Endothelial cell of umbilical vein (primary cell): ENCODE results near the gene EPB41L3. TPM values are rescaled to one million over a fixed set of nuclear protein-coding genes. Genes with fewer than 3 reads are reported as not detected.
A peak's percentile ranks its signal among the peaks of the same experiment; 100 is the strongest.

Source experiments
- BruUV-seq: library from RNA; stranded (reverse); fragments of 400-500 nt; replicated peaks from 2 replicates; lab custom pipeline; 2021; lab: Mats Ljungman, UMichigan
- CTCF ChIA-PET: fragments of 300-600, 350-600 bp; sonication (Branson Sonifier 250); formaldehyde crosslinking; loops from one replicate; lab custom pipeline; 2021; ENCODE audit warnings: antibody characterized with exemption, inconsistent platforms; lab: Charles Lee
- POLR2A ChIA-PET: fragments of 300-600, 350-600 bp; sonication (Branson Sonifier 250); formaldehyde crosslinking; loops from one replicate; lab custom pipeline; 2021; ENCODE audit warnings: antibody characterized with exemption, inconsistent platforms; lab: Charles Lee
- DNase-seq: peaks from one replicate; pipeline ENCODE4 v3.0.0-alpha.2; 2011; ENCODE audit warnings: low read depth, low spot score
- FAIRE-seq: peaks from 2 replicates; lab custom pipeline; 2011; peaks lifted over from hg19 to GRCh38; lab: Jason Lieb, UNC
- H2AFZ ChIP-seq: 2 replicates; pipeline ENCODE4 v1.6.0; 2012; ENCODE audit warnings: low read depth, low read length, control low read depth, inconsistent platforms
- H3K27ac ChIP-seq: 2 replicates; pipeline ENCODE4 v1.5.1; 2011; ENCODE audit warnings: low read depth, mild to moderate bottlenecking, control low read depth, low read length, moderate library complexity; ENCODE audit not compliant: insufficient read depth
- H3K27me3 ChIP-seq, 2 experiments: 2 replicates each; pipeline versions ENCODE4 v1.6.0 to v1.6.1; 2011; ENCODE audit warnings: low read length in 2 of 2, mixed read lengths in 1 of 2; ENCODE audit not compliant: control insufficient read depth in 2 of 2, insufficient read depth in 2 of 2
- H3K36me3 ChIP-seq, 2 experiments: 2 replicates in 1 of 2; 3 replicates in 1 of 2; pipeline ENCODE4 v1.5.1; 2011; ENCODE audit warnings: low read length in 2 of 2, mild to moderate bottlenecking in 1 of 2, moderate library complexity in 1 of 2; ENCODE audit not compliant: control insufficient read depth in 2 of 2, insufficient read depth in 2 of 2; ENCODE audit errors: extremely low read depth in 1 of 2
- H3K4me1 ChIP-seq: 3 replicates; pipeline ENCODE4 v1.5.1; 2011; ENCODE audit warnings: mild to moderate bottlenecking, low read length; ENCODE audit not compliant: control insufficient read depth, insufficient read depth; ENCODE audit errors: extremely low read depth
- H3K4me2 ChIP-seq: 2 replicates; pipeline ENCODE4 v1.6.1; 2011; ENCODE audit warnings: low read length, control low read depth, mixed read lengths; ENCODE audit not compliant: insufficient read depth
- H3K4me3 ChIP-seq, 3 experiments: fragments of 200-600 bp in 1 of 3; sonication (generic), shearing (Covaris generic) in 1 of 3; replicated peaks in 1 of 3; 2 replicates each; pipeline ENCODE4 v1.5.1; 2011 to 2016; ENCODE audit warnings: control low read depth in 3 of 3, low read length in 3 of 3, mild to moderate bottlenecking in 2 of 3, inconsistent platforms in 1 of 3, low read depth in 1 of 3, moderate library complexity in 1 of 3; ENCODE audit not compliant: insufficient read depth in 1 of 3
- H3K79me2 ChIP-seq: 2 replicates; pipeline ENCODE4 v1.6.0; 2012; ENCODE audit warnings: low read length, inconsistent platforms; ENCODE audit not compliant: control insufficient read depth, insufficient read depth
- H3K9ac ChIP-seq: replicated peaks from 2 replicates; pipeline ENCODE3; 2011; ENCODE audit warnings: low read length, control low read depth; ENCODE audit not compliant: insufficient read depth; ENCODE audit errors: extremely low read depth
- H3K9me1 ChIP-seq: replicated peaks from 3 replicates; pipeline ENCODE4 v1.6.0; 2011; ENCODE audit warnings: mild to moderate bottlenecking, low read length; ENCODE audit not compliant: control insufficient read depth, insufficient read depth; ENCODE audit errors: extremely low read depth
- H3K9me3 ChIP-seq: replicated peaks from 2 replicates; pipeline ENCODE4 v1.5.1; 2012; ENCODE audit warnings: low read length, inconsistent platforms; ENCODE audit not compliant: control insufficient read depth, insufficient read depth
- H4K20me1 ChIP-seq: replicated peaks from 2 replicates; pipeline ENCODE3; 2011; ENCODE audit warnings: mild to moderate bottlenecking, low read length; ENCODE audit not compliant: control insufficient read depth, insufficient read depth; ENCODE audit errors: extremely low read depth
- EZH2 ChIP-seq: IDR thresholded peaks from 2 replicates; pipeline ENCODE4 v1.6.1; 2012; ENCODE audit warnings: borderline replicate concordance, low read depth, mild to moderate bottlenecking, moderate library complexity, low read length, inconsistent platforms; ENCODE audit not compliant: severe bottlenecking
- FOS ChIP-seq: IDR thresholded peaks from 2 replicates; pipeline ENCODE4 v1.6.1; 2011; ENCODE audit warnings: mild to moderate bottlenecking, low read length, moderate library complexity, borderline replicate concordance; ENCODE audit not compliant: insufficient read depth
- GATA2 ChIP-seq: IDR thresholded peaks from 2 replicates; pipeline ENCODE4 v1.7.0; 2011; ENCODE audit warnings: low read depth, mild to moderate bottlenecking, moderate library complexity, mixed read lengths, low read length; ENCODE audit not compliant: insufficient read length, insufficient read depth
- JUN ChIP-seq: IDR thresholded peaks from 2 replicates; pipeline ENCODE4 v1.6.1; 2011; ENCODE audit warnings: borderline replicate concordance, low read depth; ENCODE audit not compliant: insufficient read length, insufficient read depth
- MYC ChIP-seq: IDR thresholded peaks from one replicate; pipeline ENCODE4 v1.6.1; 2011; ENCODE audit warnings: mild to moderate bottlenecking, low read depth, low read length
- POLR2A ChIP-seq: IDR thresholded peaks from 2 replicates; pipeline ENCODE4 v1.6.1; 2012; ENCODE audit warnings: low read depth, mild to moderate bottlenecking, control low read depth, low read length
- POLR2AphosphoS5 ChIP-seq: IDR thresholded peaks from 2 replicates; pipeline ENCODE4 v1.6.1; 2012; ENCODE audit warnings: low read depth, mild to moderate bottlenecking, control low read depth, low read length, moderate library complexity; ENCODE audit not compliant: insufficient read depth
- dilution Hi-C: fragments of 300-500 bp; cut with MboI; formaldehyde crosslinking; loops from one replicate; pipeline ENCODE4 v1.15.0; 2019; ENCODE audit warnings: low sequenced_read_pairs; ENCODE audit not compliant: extremely low pct_ligation_motif_present
- intact Hi-C: fragments of 100-400 bp; cut with micrococcal nuclease; formaldehyde crosslinking; loops from one replicate; pipeline ENCODE4 v1.10.0; 2022
- polyA plus RNA-seq, 4 experiments: library from polyadenylated mRNA; depleted of rRNA in 3 of 4; stranded (reverse) in 3 of 4; unstranded in 1 of 4; fragments of >200 nt; gene quantifications; 2 replicates each; pipeline versions ENCODE4 v1.2.1 to v1.2.3, GENCODE V29; 2011 to 2012; ENCODE audit warnings: missing spikeins in 1 of 4
- total RNA-seq: library from RNA; stranded (reverse); gene quantifications from 2 replicates; pipeline ENCODE4 v1.2.3, GENCODE V29; 2021
- TF ChIP-seq, protein P1 (sequence below): IDR thresholded peaks from 2 replicates; pipeline ENCODE4 v1.6.1; 2011; ENCODE audit not compliant: insufficient read depth, insufficient read length
- TF ChIP-seq, protein P2 (sequence below), 2 donors: IDR thresholded peaks; 1 replicate in 1 of 2; 2 replicates in 1 of 2; pipeline ENCODE4 v1.5.1; 2011; ENCODE audit warnings: low read length in 2 of 2, mild to moderate bottlenecking in 2 of 2, moderate library complexity in 2 of 2, control low read depth in 1 of 2, inconsistent platforms in 1 of 2, low read depth in 1 of 2; ENCODE audit not compliant: insufficient read depth in 1 of 2; ENCODE audit errors: extremely low read depth in 1 of 2

EPB41L3 gene
- total and polyA plus RNA-seq, 2 donors (not counting 3 experiments of a cell fraction or from before 2014, with no cell fraction given) = 38.9 to 114 TPM

DNA sequence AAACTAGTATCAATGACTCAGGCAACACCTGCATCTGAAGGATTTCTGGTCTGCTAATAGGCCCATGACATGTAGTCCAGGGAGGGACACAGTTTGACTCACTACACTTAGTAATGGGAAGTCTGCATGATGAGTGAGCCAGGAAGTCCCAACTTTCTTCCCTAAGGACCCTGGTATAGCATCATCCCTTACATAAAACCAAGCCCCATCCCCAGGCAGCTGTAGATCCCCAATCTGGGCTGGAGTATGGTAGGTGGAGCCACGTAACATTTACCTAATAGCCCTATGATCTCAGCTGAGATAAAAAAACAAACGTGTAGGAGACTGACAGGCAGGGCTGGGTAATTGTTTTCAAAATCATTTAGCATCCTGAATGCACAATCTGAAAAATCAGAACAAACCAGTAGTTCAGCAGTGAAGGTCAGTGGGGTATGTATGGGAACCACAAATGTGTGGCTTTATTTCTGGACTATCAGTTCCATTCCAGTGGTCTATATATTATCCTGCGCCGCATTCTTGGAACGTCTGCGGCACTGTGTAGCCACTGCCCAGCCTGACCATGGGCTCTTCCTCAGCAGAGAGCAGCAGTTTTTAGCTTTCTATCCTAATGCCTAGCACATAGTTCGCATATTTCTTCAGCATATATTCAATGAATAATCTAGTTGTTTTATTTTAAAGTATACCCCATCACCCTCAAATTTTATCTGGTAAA is 33.5 kb downstream of the EPB41L3 start:
- TF ChIP-seq, protein P1, sequence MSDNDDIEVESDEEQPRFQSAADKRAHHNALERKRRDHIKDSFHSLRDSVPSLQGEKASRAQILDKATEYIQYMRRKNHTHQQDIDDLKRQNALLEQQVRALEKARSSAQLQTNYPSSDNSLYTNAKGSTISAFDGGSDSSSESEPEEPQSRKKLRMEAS = no peak
- TF ChIP-seq POLR2A (no peak), EZH2 (no peak), MYC (no peak), POLR2AphosphoS5 (no peak), FOS (peak; percentile 83), JUN (no peak), GATA2 (peak; percentile 50)
- TF ChIP-seq, protein P2, sequence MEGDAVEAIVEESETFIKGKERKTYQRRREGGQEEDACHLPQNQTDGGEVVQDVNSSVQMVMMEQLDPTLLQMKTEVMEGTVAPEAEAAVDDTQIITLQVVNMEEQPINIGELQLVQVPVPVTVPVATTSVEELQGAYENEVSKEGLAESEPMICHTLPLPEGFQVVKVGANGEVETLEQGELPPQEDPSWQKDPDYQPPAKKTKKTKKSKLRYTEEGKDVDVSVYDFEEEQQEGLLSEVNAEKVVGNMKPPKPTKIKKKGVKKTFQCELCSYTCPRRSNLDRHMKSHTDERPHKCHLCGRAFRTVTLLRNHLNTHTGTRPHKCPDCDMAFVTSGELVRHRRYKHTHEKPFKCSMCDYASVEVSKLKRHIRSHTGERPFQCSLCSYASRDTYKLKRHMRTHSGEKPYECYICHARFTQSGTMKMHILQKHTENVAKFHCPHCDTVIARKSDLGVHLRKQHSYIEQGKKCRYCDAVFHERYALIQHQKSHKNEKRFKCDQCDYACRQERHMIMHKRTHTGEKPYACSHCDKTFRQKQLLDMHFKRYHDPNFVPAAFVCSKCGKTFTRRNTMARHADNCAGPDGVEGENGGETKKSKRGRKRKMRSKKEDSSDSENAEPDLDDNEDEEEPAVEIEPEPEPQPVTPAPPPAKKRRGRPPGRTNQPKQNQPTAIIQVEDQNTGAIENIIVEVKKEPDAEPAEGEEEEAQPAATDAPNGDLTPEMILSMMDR (IDR thresholded peaks at IDR 0.05; ENCODE audit: extremely low read depth in 1 of 2, insufficient read depth in 1 of 2, low read depth in 1 of 2, low read length in 2 of 2) = no peak
- ChIA-PET CTCF (interaction anchor here (0.9 to 2.3 kb wide), 7 partner anchors 9 to 57 kb away, joined by 3 to 11 read pairs (median 4); no protein-coding TSS in a partner anchor), POLR2A (no interaction called here)
- Histone ChIP-seq H3K4me1 (peaks cover 13% of the 10 kb centered on the region), H3K9ac (no peak overlapping the region), H4K20me1 (peaks cover 8% of the 10 kb centered on the region), H3K36me3 (no peaks in the 10 kb centered on the region), H3K9me1 (no peaks in the 10 kb centered on the region), H3K9me3 (no peaks in the 10 kb centered on the region), H3K79me2 (peaks cover 86% of the 10 kb centered on the region), H3K27ac (no peak overlapping the region), H3K4me3 (no peak overlapping the region), H3K27me3 (no peaks in the 10 kb centered on the region), H2AFZ (no peak overlapping the region), H3K4me2 (no peak overlapping the region)
- peak; percentile 86 for FAIRE-seq
- TSS peak; percentile 58 for BruUV-seq
- intact Hi-C loops (no loop called here), dilution Hi-C loops (no loop called here)
- DNase-seq = peak; percentile 59
